Esophagus muscularis mucosa (tissue), 4 donors: Measurements from ENCODE around the gene SPAAR.

Source experiments
- EP300 ChIP-seq: sonication (generic); formaldehyde crosslinking; IDR thresholded peaks from one replicate; pipeline ENCODE4 v1.6.1; 2017; ENCODE audit warnings: antibody characterized with exemption
- POLR2A ChIP-seq: fragments of 450-650 bp; IDR thresholded peaks from one replicate; pipeline ENCODE4 v1.6.1; 2017; ENCODE audit warnings: antibody characterized with exemption, moderate library complexity, mild to moderate bottlenecking, low read depth
- TF ChIP-seq, protein P1 (sequence below), 3 experiments: fragments of 200-600 bp in 2 of 3; fragments of 450-650 bp in 1 of 3; sonication (generic) in 2 of 3; IDR thresholded peaks; one replicate each; pipeline ENCODE4 v1.5.1; 2017 to 2019; ENCODE audit warnings: antibody characterized with exemption in 3 of 3, mild to moderate bottlenecking in 2 of 3, moderate library complexity in 1 of 3

DNA sequence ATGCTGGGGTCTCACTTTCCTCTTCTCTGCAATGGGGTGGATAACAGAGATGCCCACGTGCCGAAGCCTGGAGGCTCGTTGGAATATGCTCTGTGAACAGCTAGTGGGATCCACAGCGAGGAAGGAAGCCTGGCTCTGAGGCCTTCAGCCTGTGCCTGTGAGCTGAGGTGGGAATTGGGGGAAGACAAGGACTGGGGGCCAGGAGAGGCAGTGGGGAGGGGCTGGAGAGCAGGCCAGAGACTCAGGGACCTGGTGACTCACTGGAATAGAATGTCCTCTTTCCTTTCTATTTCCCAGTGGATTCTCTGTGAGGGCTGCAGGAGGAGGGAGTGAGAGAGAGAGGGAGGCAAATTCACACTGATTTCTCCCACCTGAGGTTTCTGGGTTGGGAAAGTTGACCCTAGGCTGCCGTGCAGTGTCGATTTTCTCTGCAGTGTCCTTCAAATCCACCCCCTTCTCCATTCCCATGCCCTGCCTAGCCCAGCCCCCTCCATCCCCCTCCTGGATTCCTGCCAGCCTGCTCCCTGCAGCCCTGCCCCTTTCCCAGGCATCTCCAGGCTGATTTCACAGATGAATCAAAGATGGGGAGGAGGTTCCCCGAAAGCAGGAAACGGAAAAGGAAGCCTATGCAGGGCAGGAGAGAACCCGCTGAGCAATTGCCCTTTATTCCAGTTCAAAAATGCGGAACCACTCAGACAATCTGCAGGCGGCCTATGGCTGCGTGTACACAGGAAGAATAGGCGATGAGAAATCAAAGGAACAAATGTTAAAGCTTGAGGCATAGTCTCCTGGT, 1.4 kb upstream of the SPAAR start:
- TF ChIP-seq, protein P1, sequence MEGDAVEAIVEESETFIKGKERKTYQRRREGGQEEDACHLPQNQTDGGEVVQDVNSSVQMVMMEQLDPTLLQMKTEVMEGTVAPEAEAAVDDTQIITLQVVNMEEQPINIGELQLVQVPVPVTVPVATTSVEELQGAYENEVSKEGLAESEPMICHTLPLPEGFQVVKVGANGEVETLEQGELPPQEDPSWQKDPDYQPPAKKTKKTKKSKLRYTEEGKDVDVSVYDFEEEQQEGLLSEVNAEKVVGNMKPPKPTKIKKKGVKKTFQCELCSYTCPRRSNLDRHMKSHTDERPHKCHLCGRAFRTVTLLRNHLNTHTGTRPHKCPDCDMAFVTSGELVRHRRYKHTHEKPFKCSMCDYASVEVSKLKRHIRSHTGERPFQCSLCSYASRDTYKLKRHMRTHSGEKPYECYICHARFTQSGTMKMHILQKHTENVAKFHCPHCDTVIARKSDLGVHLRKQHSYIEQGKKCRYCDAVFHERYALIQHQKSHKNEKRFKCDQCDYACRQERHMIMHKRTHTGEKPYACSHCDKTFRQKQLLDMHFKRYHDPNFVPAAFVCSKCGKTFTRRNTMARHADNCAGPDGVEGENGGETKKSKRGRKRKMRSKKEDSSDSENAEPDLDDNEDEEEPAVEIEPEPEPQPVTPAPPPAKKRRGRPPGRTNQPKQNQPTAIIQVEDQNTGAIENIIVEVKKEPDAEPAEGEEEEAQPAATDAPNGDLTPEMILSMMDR (IDR thresholded peaks at IDR 0.05): no peak
- TF ChIP-seq EP300: no peak
- no peak for TF ChIP-seq POLR2A
